GM12878 (cell line): ENCODE measurements around the gene ZNF547. TPM values are rescaled to one million over a fixed set of nuclear protein-coding genes. Genes with fewer than 3 reads are reported as not detected.
A peak's percentile ranks its signal among the peaks of the same experiment; 100 is the strongest.

Experiments
- ATF7 ChIP-seq: fragments of 450-650 bp; IDR thresholded peaks from 2 replicates; pipeline ENCODE4 v1.6.1; 2016; ENCODE audit warnings: low read depth, mild to moderate bottlenecking
- BCL11A ChIP-seq: IDR thresholded peaks from 2 replicates; pipeline ENCODE4 v1.6.1; 2011; ENCODE audit warnings: low read depth, low read length
- BHLHE40 ChIP-seq, 2 experiments: fragments of 450-650 bp in 1 of 2; IDR thresholded peaks; 2 replicates each; pipeline ENCODE4 v1.6.1; 2011 to 2017; ENCODE audit warnings: low read depth in 2 of 2, borderline replicate concordance in 1 of 2, improper control_type of control experiment in 1 of 2, low read length in 1 of 2, mild to moderate bottlenecking in 1 of 2
- CREM ChIP-seq: IDR thresholded peaks from 2 replicates; pipeline ENCODE4 v1.6.1; 2014; ENCODE audit warnings: antibody characterized with exemption, low read depth
- E2F8 ChIP-seq: fragments of 450-650 bp; IDR thresholded peaks from 2 replicates; pipeline ENCODE4 v1.6.1; 2018; ENCODE audit warnings: mild to moderate bottlenecking, low read depth, moderate library complexity; ENCODE audit not compliant: partially characterized antibody
- KDM1A ChIP-seq: fragments of 200-600 bp; sonication (generic); IDR thresholded peaks from 2 replicates; pipeline ENCODE4 v1.6.1; 2016; ENCODE audit warnings: borderline replicate concordance
- MYB ChIP-seq: fragments of 150-350 bp; IDR thresholded peaks from 2 replicates; pipeline ENCODE4 v1.6.1; 2014; ENCODE audit warnings: mild to moderate bottlenecking, low read depth, low read length, borderline replicate concordance
- NR2C2 ChIP-seq: IDR thresholded peaks from 2 replicates; pipeline ENCODE4 v1.6.1; 2011; ENCODE audit warnings: borderline replicate concordance, low read depth; ENCODE audit not compliant: control insufficient read depth, insufficient read length
- PAX5 ChIP-seq: IDR thresholded peaks from 2 replicates; pipeline ENCODE4 v1.6.1; 2011; ENCODE audit warnings: low read depth, low read length, borderline replicate concordance
- PAX8 ChIP-seq: fragments of 450-650 bp; IDR thresholded peaks from 2 replicates; pipeline ENCODE4 v1.6.1; 2017; ENCODE audit warnings: mild to moderate bottlenecking, moderate library complexity
- RAD51 ChIP-seq: fragments of 450-650 bp; IDR thresholded peaks from 2 replicates; pipeline ENCODE4 v1.6.1; 2016; ENCODE audit warnings: moderate library complexity, mild to moderate bottlenecking, inconsistent platforms
- TBL1XR1 ChIP-seq: IDR thresholded peaks from 2 replicates; pipeline ENCODE4 v1.6.1; 2012; ENCODE audit warnings: low read depth, low read length, improper control_type of control experiment
- ZBTB33 ChIP-seq: fragments of 450-650 bp; IDR thresholded peaks from 2 replicates; pipeline ENCODE4 v1.6.1; 2017; ENCODE audit warnings: mild to moderate bottlenecking
- ZBTB40 ChIP-seq: fragments of 450-650 bp; IDR thresholded peaks from 2 replicates; pipeline ENCODE4 v1.6.1; 2016; ENCODE audit warnings: mild to moderate bottlenecking, moderate library complexity, borderline replicate concordance
- ZNF207 ChIP-seq: fragments of 450-650 bp; IDR thresholded peaks from 2 replicates; pipeline ENCODE4 v1.6.1; 2014; ENCODE audit warnings: antibody characterized with exemption, mild to moderate bottlenecking, borderline replicate concordance
- ZNF687 ChIP-seq: fragments of 450-650 bp; IDR thresholded peaks from 2 replicates; pipeline ENCODE4 v1.6.1; 2017; ENCODE audit warnings: mild to moderate bottlenecking, moderate library complexity
- polyA plus RNA-seq, 11 experiments: library from polyadenylated mRNA; depleted of rRNA in 4 of 11; unstranded in 6 of 11; stranded (reverse) in 5 of 11; fragments of >200 nt; fragmentation: Nextera tagmentation in 4 of 11; fragmentation: Illumina TruSeq in 1 of 11; extraction: Ambion mirVana in 4 of 11; extraction: Trizol in 1 of 11; gene quantifications; 1 replicate in 1 of 11; 2 replicates in 10 of 11; pipeline versions ENCODE4 v1.2.1 to v1.2.3, GENCODE V29; 2011 to 2016; ENCODE audit warnings: inconsistent platforms in 2 of 11, missing spikeins in 2 of 11, low read depth in 1 of 11
- total RNA-seq, 4 experiments: library from RNA; depleted of rRNA in 3 of 4; stranded (reverse); fragments of >200 nt in 3 of 4; fragmentation: Illumina TruSeq in 1 of 4; extraction: Trizol in 1 of 4; gene quantifications; 2 replicates each; pipeline versions ENCODE4 v1.2.1 to v1.2.3, GENCODE V29; 2013 to 2021

ZNF547 gene
- total and polyA plus RNA-seq, 10 of the 15 experiments (the other 5 are each of a cell fraction or from before 2014, with no cell fraction given): 2.3 to 6.0 (median 3.3) TPM

- peak; percentile 92 for TF ChIP-seq ZBTB40
- TF ChIP-seq PAX8: no peak
- peak; percentile 97 for TF ChIP-seq ATF7
- no peak for TF ChIP-seq BCL11A
- TF ChIP-seq RAD51: no peak
- 0 out of 4 replicates have a peak, but pooled peaks of 1 of the 2 experiments have one; percentile 16 for TF ChIP-seq BHLHE40 (IDR thresholded peaks at IDR 0.05; ENCODE audit: borderline replicate concordance in 1 of 2, low read depth in 2 of 2, low read length in 1 of 2)
- no peak for TF ChIP-seq ZNF687
- no peak for TF ChIP-seq TBL1XR1
- TF ChIP-seq PAX5: 0 out of 2 replicates have a peak, but pooled peaks have one; percentile 7
- TF ChIP-seq MYB: no peak
- TF ChIP-seq NR2C2: no peak
- no peak for TF ChIP-seq ZBTB33
- peak; percentile 98 for TF ChIP-seq CREM
- TF ChIP-seq KDM1A: no peak
- no peak for TF ChIP-seq E2F8
- no peak for TF ChIP-seq ZNF207
Observed at GRCh38 chr19:57389730-57390598, 26.6 kb downstream of the ZNF547 start, which contains the start of gene ZNF548 (continued).
